Brain microvascular endothelial cell (primary cell): ENCODE results near the gene ZFHX3.

Experiments used
- DNase-seq: peaks from one replicate; pipeline ENCODE4 v3.0.0-alpha.2; 2020
- H3K27ac ChIP-seq: fragments of 250-450 bp; sonication (Bioruptor Pico); 2 replicates; pipeline ENCODE4 v1.5.1; 2020; ENCODE audit warnings: mild to moderate bottlenecking, moderate library complexity
- H3K27me3 ChIP-seq: fragments of 250-450 bp; sonication (Bioruptor Pico); replicated peaks from 2 replicates; pipeline ENCODE4 v1.5.1; 2020; ENCODE audit warnings: mild to moderate bottlenecking
- H3K36me3 ChIP-seq: fragments of 250-450 bp; sonication (Bioruptor Pico); replicated peaks from 2 replicates; pipeline ENCODE4 v1.5.1; 2020; ENCODE audit warnings: mild to moderate bottlenecking
- H3K4me3 ChIP-seq: 2 replicates; pipeline ENCODE4 v1.5.1; 2011; ENCODE audit warnings: low read depth, mild to moderate bottlenecking, control low read depth, low read length, moderate library complexity
- in situ Hi-C: cut with HindIII; loops from 2 replicates; pipeline ENCODE4 v1.10.0; 2017; ENCODE audit warnings: low sequenced_read_pairs, low pct_ligation_motif_present
- TF ChIP-seq, protein P1 (sequence below): IDR thresholded peaks from 2 replicates; pipeline ENCODE4 v1.5.1; 2011; ENCODE audit warnings: low read depth, mild to moderate bottlenecking, moderate library complexity, low read length, control low read depth, inconsistent platforms; ENCODE audit errors: missing control alignments

ZFHX3 gene

DNA sequence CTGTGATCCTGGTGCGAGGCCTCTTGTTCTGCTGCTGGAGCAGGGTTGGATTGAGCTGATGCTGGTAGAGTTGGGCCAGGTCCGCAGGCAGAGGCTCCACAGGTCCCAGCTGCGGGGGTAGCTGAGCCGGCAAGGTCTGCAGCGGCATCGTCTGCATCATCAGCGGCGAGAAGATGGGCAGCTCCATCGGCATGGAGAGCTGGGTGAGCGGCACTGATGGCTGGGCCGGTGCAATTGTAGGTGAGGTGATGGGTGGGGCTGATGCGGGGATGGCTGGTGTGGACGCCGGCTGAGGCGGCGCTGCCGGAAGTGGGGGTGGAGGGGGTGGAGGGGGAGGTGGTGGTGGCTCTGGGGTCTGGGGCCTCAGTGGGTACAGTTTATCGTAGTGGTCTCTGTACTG lies 251.7 kb downstream of the ZFHX3 start:
- DNase-seq = no peak
- no peaks in the 10 kb centered on the region for H3K27me3 ChIP-seq
- no peak overlapping the region for H3K4me3 ChIP-seq
- TF ChIP-seq, protein P1, sequence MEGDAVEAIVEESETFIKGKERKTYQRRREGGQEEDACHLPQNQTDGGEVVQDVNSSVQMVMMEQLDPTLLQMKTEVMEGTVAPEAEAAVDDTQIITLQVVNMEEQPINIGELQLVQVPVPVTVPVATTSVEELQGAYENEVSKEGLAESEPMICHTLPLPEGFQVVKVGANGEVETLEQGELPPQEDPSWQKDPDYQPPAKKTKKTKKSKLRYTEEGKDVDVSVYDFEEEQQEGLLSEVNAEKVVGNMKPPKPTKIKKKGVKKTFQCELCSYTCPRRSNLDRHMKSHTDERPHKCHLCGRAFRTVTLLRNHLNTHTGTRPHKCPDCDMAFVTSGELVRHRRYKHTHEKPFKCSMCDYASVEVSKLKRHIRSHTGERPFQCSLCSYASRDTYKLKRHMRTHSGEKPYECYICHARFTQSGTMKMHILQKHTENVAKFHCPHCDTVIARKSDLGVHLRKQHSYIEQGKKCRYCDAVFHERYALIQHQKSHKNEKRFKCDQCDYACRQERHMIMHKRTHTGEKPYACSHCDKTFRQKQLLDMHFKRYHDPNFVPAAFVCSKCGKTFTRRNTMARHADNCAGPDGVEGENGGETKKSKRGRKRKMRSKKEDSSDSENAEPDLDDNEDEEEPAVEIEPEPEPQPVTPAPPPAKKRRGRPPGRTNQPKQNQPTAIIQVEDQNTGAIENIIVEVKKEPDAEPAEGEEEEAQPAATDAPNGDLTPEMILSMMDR = no peak
- in situ Hi-C loops = no loop called here
- H3K27ac ChIP-seq = no peak overlapping the region
- H3K36me3 ChIP-seq = peaks cover 50% of the 10 kb centered on the region

GRCh38 chr16:72794986-72795385 lies 252.9 kb downstream of the ZFHX3 start:
- Histone ChIP-seq H3K36me3 (peaks cover 53% of the 10 kb centered on the region), H3K27me3 (no peaks in the 10 kb centered on the region), H3K4me3 (no peak overlapping the region), H3K27ac (no peak overlapping the region)
- TF ChIP-seq, protein P1 = no peak
- DNase-seq = no peak
- in situ Hi-C loops = no loop called here

- peaks cover 48% of the 10 kb centered on the region for H3K36me3 ChIP-seq
- TF ChIP-seq, protein P1 = no peak
Observed at GRCh38 chr16:72794319-72794718, 253.6 kb downstream of the ZFHX3 start.

GRCh38 chr16:72793716-72794115 lies 254.2 kb downstream of the ZFHX3 start:
- TF ChIP-seq, protein P1 = no peak
- H3K4me3 ChIP-seq = no peak overlapping the region
- in situ Hi-C loops = no loop called here
- H3K36me3 ChIP-seq = peaks cover 42% of the 10 kb centered on the region
- H3K27ac ChIP-seq = no peak overlapping the region
- no peak for DNase-seq
- no peaks in the 10 kb centered on the region for H3K27me3 ChIP-seq

More at GRCh38 chr16:72794319-72794718, 253.6 kb downstream of the ZFHX3 start:
- no peak overlapping the region for H3K27ac ChIP-seq
- no peak overlapping the region for H3K4me3 ChIP-seq
- DNase-seq = no peak
- in situ Hi-C loops = no loop called here
- H3K27me3 ChIP-seq = no peaks in the 10 kb centered on the region

- no peak for DNase-seq
- H3K27ac ChIP-seq = no peak overlapping the region
- H3K36me3 ChIP-seq = peaks cover 43% of the 10 kb centered on the region
- TF ChIP-seq, protein P1 = no peak
- no peaks in the 10 kb centered on the region for H3K27me3 ChIP-seq
- no peak overlapping the region for H3K4me3 ChIP-seq
- in situ Hi-C loops = no loop called here
Observed at GRCh38 chr16:72793017-72793416, 254.9 kb downstream of the ZFHX3 start.

GRCh38 chr16:72791786-72792185 lies 256.1 kb downstream of the ZFHX3 start:
- TF ChIP-seq, protein P1 = no peak
- H3K4me3 ChIP-seq = no peak overlapping the region
- in situ Hi-C loops = no loop called here
- no peak overlapping the region for H3K27ac ChIP-seq
- H3K36me3 ChIP-seq = peaks cover 31% of the 10 kb centered on the region
- DNase-seq = no peak
- H3K27me3 ChIP-seq = no peaks in the 10 kb centered on the region
